Measurements from ENCODE around the gene SMARCA5. TPM values are rescaled to one million over a fixed set of nuclear protein-coding genes. Genes with fewer than 3 reads are reported as not detected.

The SMARCA5 gene
- total RNA-seq, 4 donors from 2014 or later: 12.3 to 44.1 (median 29.8) TPM

- no peaks in the 10 kb centered on the region for H3K9me3 ChIP-seq
- no peak overlapping the region for H3K4me3 ChIP-seq
- no peak for DNase-seq
- 28 to 48% methylated on average over 2 to 3 of the region's 3 CpGs for WGBS, 2 donors (ENCODE audit: low coverage in 1 of 2)
- TF ChIP-seq POLR2AphosphoS5 (IDR thresholded peaks at IDR 0.05): no peak
- no peak for TF ChIP-seq CTCF (IDR thresholded peaks at IDR 0.05)
- no peak for TF ChIP-seq EP300 (IDR thresholded peaks at IDR 0.05; ENCODE audit: low read depth)
- TF ChIP-seq POLR2A (IDR thresholded peaks at IDR 0.05): no peak
- in situ Hi-C loops (cut with MboI; ENCODE audit: low pct_ligation_motif_present in 1 of 4, low pct_unique_long_range_greater_than_20kb in 1 of 4, low sequenced_read_pairs in 3 of 4) (loop anchor here in 3 of 4 donors (10.0 to 25.0 kb wide), 3 partner anchors 157 to 277 kb away; no protein-coding TSS in a partner anchor), intact Hi-C loops (cut with DNase I; ENCODE audit: low total_unique reads) (loop anchor here (5.0 kb wide), 1 partner anchor 279 kb away; no protein-coding TSS in a partner anchor)
- no peaks in the 10 kb centered on the region for H3K36me3 ChIP-seq
- H3K27me3 ChIP-seq: no peaks in the 10 kb centered on the region
- H3K27ac ChIP-seq: no peak overlapping the region
- no peaks in the 10 kb centered on the region for H3K4me1 ChIP-seq
Observed at GRCh38 chr4:143481361-143481760, 32.1 kb upstream of the SMARCA5 start.

DNA sequence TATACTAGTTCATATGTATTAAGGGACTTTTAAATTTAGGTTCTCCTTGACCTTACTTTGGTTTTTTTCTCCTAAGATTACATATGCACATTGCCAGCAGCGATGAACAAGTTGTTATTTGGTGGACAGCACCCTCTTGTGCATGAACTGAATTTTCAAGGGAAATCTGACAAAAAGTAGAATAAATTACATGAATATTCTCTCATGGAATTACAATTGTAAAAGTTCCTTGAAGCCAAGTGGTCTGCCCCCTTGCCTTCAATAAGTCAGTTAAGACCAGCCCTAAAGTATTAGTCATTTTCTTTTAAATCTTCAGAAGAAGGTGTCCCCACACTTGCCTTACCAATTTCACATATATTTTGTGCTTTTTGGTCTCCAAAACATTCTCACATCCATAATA lies 30.7 kb upstream of the SMARCA5 start:
- Histone ChIP-seq H3K4me3 (no peak overlapping the region), H3K27ac (no peak overlapping the region), H3K36me3 (no peaks in the 10 kb centered on the region), H3K4me1 (no peaks in the 10 kb centered on the region), H3K9me3 (no peaks in the 10 kb centered on the region), H3K27me3 (no peaks in the 10 kb centered on the region)
- in situ Hi-C loops (cut with MboI; ENCODE audit: low pct_ligation_motif_present in 1 of 4, low pct_unique_long_range_greater_than_20kb in 1 of 4, low sequenced_read_pairs in 3 of 4): loop anchor here in 3 of 4 donors (10.0 to 25.0 kb wide), 3 partner anchors 158 to 278 kb away; no protein-coding TSS in a partner anchor
- 0 to 8% methylated on average over 1 of the region's 1 CpG for WGBS, 2 donors (ENCODE audit: low coverage in 1 of 2)
- intact Hi-C loops (cut with DNase I; ENCODE audit: low total_unique reads): loop anchor here (5.0 kb wide), 1 partner anchor 281 kb away; no protein-coding TSS in a partner anchor
- DNase-seq: no peak
- TF ChIP-seq POLR2A (IDR thresholded peaks at IDR 0.05) (no peak), CTCF (IDR thresholded peaks at IDR 0.05) (peak; percentile 49 to 58 (median 52))

DNA sequence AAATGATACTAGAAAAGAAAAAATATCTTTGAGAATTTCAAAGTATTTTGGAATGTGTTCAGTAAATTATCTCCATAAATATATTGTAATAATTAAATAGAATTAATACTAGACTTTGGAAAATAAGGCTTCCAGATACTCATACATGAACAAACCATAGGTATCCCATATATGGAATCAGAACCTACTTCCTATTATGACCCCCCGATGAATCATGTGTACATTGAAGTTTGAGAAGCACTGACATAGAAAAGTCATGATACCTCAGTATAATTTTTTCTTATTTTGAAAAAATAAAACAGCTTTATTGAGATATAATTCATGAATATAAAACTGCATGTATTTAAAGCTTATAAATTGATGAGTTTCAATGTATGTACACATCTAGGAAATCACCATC lies 27.2 kb upstream of the SMARCA5 start:
- Histone ChIP-seq H3K36me3 (no peaks in the 10 kb centered on the region), H3K4me1 (no peaks in the 10 kb centered on the region), H3K9me3 (no peaks in the 10 kb centered on the region), H3K27me3 (no peaks in the 10 kb centered on the region), H3K27ac (no peak overlapping the region), H3K4me3 (no peak overlapping the region)
- in situ Hi-C loops (cut with MboI; ENCODE audit: low pct_ligation_motif_present in 1 of 4, low pct_unique_long_range_greater_than_20kb in 1 of 4, low sequenced_read_pairs in 3 of 4) (loop anchor here in 3 of 4 donors (10.0 to 25.0 kb wide), 3 partner anchors 162 to 282 kb away; no protein-coding TSS in a partner anchor), intact Hi-C loops (cut with DNase I; ENCODE audit: low total_unique reads) (no loop called here)
- TF ChIP-seq POLR2AphosphoS5 (IDR thresholded peaks at IDR 0.05) (no peak), POLR2A (IDR thresholded peaks at IDR 0.05) (no peak), EP300 (IDR thresholded peaks at IDR 0.05; ENCODE audit: low read depth) (no peak), CTCF (IDR thresholded peaks at IDR 0.05) (no peak)
- no peak for DNase-seq
- WGBS, 2 donors (ENCODE audit: low coverage in 1 of 2): 82 to 88% methylated on average over 1 of the region's 1 CpG

DNA sequence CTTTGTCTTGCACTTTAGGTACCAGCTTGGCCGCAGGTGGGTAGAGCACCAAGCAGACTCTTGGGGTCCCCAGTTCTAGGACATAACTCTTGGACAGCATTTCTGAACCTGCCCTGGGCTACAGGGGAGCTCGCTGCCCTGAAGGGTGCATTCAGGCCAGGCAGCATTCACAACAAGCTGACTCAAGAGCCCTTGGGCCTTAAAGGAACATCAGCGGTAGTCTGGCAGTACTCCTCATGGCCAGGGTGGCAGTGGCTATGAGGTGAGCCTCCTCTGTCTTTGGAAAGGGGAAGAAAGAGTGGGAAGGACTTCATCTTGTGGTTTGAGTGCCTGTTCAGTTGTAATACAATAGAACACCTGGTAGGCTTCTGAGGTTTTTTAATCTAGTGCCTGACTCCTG lies 24.8 kb upstream of the SMARCA5 start:
- intact Hi-C loops (cut with DNase I; ENCODE audit: low total_unique reads) (no loop called here), in situ Hi-C loops (cut with MboI; ENCODE audit: low pct_ligation_motif_present in 1 of 4, low pct_unique_long_range_greater_than_20kb in 1 of 4, low sequenced_read_pairs in 3 of 4) (loop anchor here in 3 of 4 donors (10.0 to 25.0 kb wide), 3 partner anchors 164 to 284 kb away; no protein-coding TSS in a partner anchor)
- Histone ChIP-seq H3K36me3 (no peaks in the 10 kb centered on the region), H3K9me3 (no peaks in the 10 kb centered on the region), H3K4me3 (no peak overlapping the region), H3K27me3 (no peaks in the 10 kb centered on the region), H3K4me1 (no peaks in the 10 kb centered on the region), H3K27ac (no peak overlapping the region)
- no peak for TF ChIP-seq CTCF (IDR thresholded peaks at IDR 0.05)
- no peak for TF ChIP-seq POLR2AphosphoS5 (IDR thresholded peaks at IDR 0.05)
- TF ChIP-seq POLR2A (IDR thresholded peaks at IDR 0.05): no peak
- no peak for TF ChIP-seq EP300 (IDR thresholded peaks at IDR 0.05; ENCODE audit: low read depth)
- 91 to 100% methylated on average over 1 to 3 of the region's 3 CpGs for WGBS, 2 donors (ENCODE audit: low coverage in 1 of 2)
- DNase-seq: no peak
